IPS-18c (cell line): ENCODE data around the gene CCDC192.

Experiments
- H3K4me3 ChIP-seq: 2 replicates; pipeline ENCODE4 v1.7.0; 2013; ENCODE audit warnings: low read depth, mild to moderate bottlenecking, low read length, moderate library complexity; ENCODE audit not compliant: insufficient read depth
- H3K9me3 ChIP-seq: one replicate; pipeline ENCODE4 v1.6.1; 2013; ENCODE audit warnings: mild to moderate bottlenecking, low read length, moderate library complexity; ENCODE audit not compliant: control insufficient read depth, insufficient read depth

The CCDC192 gene

GRCh38 chr5:127980843-127981242 lies 277.7 kb downstream of the CCDC192 start:
- Histone ChIP-seq H3K9me3 (no peaks in the 10 kb centered on the region), H3K4me3 (no peak overlapping the region)

- no peak overlapping the region for H3K4me3 ChIP-seq
- H3K9me3 ChIP-seq: no peaks in the 10 kb centered on the region
These were observed 278.3 kb downstream of the CCDC192 start for GRCh38 chr5:127981498-127981897.

GRCh38 chr5:127985811-127986325 lies 282.7 kb downstream of the CCDC192 start:
- Histone ChIP-seq H3K4me3 (no peak overlapping the region), H3K9me3 (no peaks in the 10 kb centered on the region)

- H3K9me3 ChIP-seq: no peaks in the 10 kb centered on the region
- no peak overlapping the region for H3K4me3 ChIP-seq
These were observed 284.4 kb downstream of the CCDC192 start for GRCh38 chr5:127987354-127988145.

GRCh38 chr5:127988146-127988760 lies 285.1 kb downstream of the CCDC192 start:
- H3K9me3 ChIP-seq: no peaks in the 10 kb centered on the region
- no peak overlapping the region for H3K4me3 ChIP-seq
